HCT116 (cell line): Measurements from ENCODE around the gene APOBEC3G. TPM values are rescaled to one million over a fixed set of nuclear protein-coding genes. Genes with fewer than 3 reads are reported as not detected.

ENCODE experiments used
- ATAC-seq: fragments of 200-7000 bp; cut with Tn5 transposase; 2 replicates; pipeline ENCODE4 v1.9.1; 2020; ENCODE audit warnings: mild to moderate bottlenecking, moderate library complexity
- BruUV-seq: library from RNA; stranded (reverse); fragments of 400-500 nt; replicated peaks from 2 replicates; lab custom pipeline; 2021; lab: Mats Ljungman, UMichigan
- CTCF ChIA-PET: fragments of 300-600 bp; sonication (Branson Sonifier 250); formaldehyde crosslinking; loops from one replicate; lab custom pipeline; 2021; ENCODE audit warnings: antibody characterized with exemption; lab: Charles Lee
- POLR2A ChIA-PET: fragments of 300-600, 350-600 bp; sonication (Branson Sonifier 250); formaldehyde crosslinking; loops from one replicate; lab custom pipeline; 2021; ENCODE audit warnings: antibody characterized with exemption; lab: Charles Lee
- RAD21 ChIA-PET, 2 experiments: fragments of 300-600 bp; sonication (Branson Sonifier 250); formaldehyde crosslinking; loops; one replicate each; lab custom pipeline; 2023; ENCODE audit warnings: low total read pairs in 2 of 2; ENCODE audit not compliant: uncharacterized antibody in 2 of 2, unreplicated experiment in 2 of 2, low non-redundant PET in 1 of 2; lab: Charles Lee
- DNase-seq: peaks from one replicate; pipeline ENCODE4 v3.0.0-alpha.2; 2010; ENCODE audit warnings: low read depth, low spot score
- H2AFZ ChIP-seq: fragments of 200-600 bp; shearing (Covaris generic), sonication (generic); 2 replicates; pipeline ENCODE4 v1.6.1; 2017; ENCODE audit warnings: low read depth, mixed run types, mixed read lengths, antibody characterized with exemption, low read length; ENCODE audit not compliant: poor library complexity, severe bottlenecking
- H3K27ac ChIP-seq: 2 replicates; pipeline ENCODE4 v1.5.1; 2012; ENCODE audit warnings: low read depth, low read length
- H3K27me3 ChIP-seq: fragments of 200-600 bp; sonication (generic); 2 replicates; pipeline ENCODE4 v1.6.1; 2016; ENCODE audit warnings: mixed run types, low read length, mixed read lengths; ENCODE audit not compliant: insufficient read depth
- H3K36me3 ChIP-seq, 2 experiments: fragments of 200-500 bp in 1 of 2; fragments of 200-600 bp in 1 of 2; sonication (Bioruptor generic) in 1 of 2; sonication (generic) in 1 of 2; 2 replicates each; pipeline versions ENCODE4 v1.5.1 to v1.6.1; 2014 to 2016; ENCODE audit warnings: low read length in 2 of 2, inconsistent platforms in 1 of 2, mixed read lengths in 1 of 2, mixed run types in 1 of 2; ENCODE audit not compliant: insufficient read depth in 2 of 2, control insufficient read depth in 1 of 2
- H3K4me1 ChIP-seq, 2 experiments: fragments of 200-600 bp in 1 of 2; sonication (generic) in 1 of 2; 2 replicates each; pipeline versions ENCODE4 v1.5.1 to v1.6.1; 2012 to 2017; ENCODE audit warnings: low read length in 2 of 2, inconsistent platforms in 1 of 2, mild to moderate bottlenecking in 1 of 2, mixed read lengths in 1 of 2, mixed run types in 1 of 2, moderate library complexity in 1 of 2; ENCODE audit not compliant: insufficient read depth in 2 of 2, control insufficient read depth in 1 of 2
- H3K4me2 ChIP-seq: fragments of 200-600 bp; sonication (generic); 2 replicates; pipeline ENCODE4 v1.6.1; 2017; ENCODE audit warnings: mixed run types, low read length, mixed read lengths
- H3K4me3 ChIP-seq, 2 experiments: fragments of 200-600 bp in 1 of 2; sonication (generic) in 1 of 2; replicated peaks in 1 of 2; 2 replicates each; pipeline ENCODE4 v1.5.1; 2011 to 2016; ENCODE audit warnings: low read length in 2 of 2, control low read depth in 1 of 2, low read depth in 1 of 2, mild to moderate bottlenecking in 1 of 2, mixed read lengths in 1 of 2, mixed run types in 1 of 2
- H3K79me2 ChIP-seq: fragments of 200-600 bp; sonication (generic); 2 replicates; pipeline ENCODE4 v1.6.1; 2017; ENCODE audit warnings: mild to moderate bottlenecking, mixed run types, low read length, moderate library complexity, mixed read lengths; ENCODE audit not compliant: insufficient read depth
- H3K9ac ChIP-seq: fragments of 200-600 bp; sonication (generic); 2 replicates; pipeline ENCODE4 v1.6.1; 2016; ENCODE audit warnings: low read length, mixed read lengths
- H3K9me2 ChIP-seq: fragments of 200-600 bp; sonication (generic), shearing (Covaris generic); 2 replicates; pipeline ENCODE4 v1.6.1; 2017; ENCODE audit warnings: mixed run types, mild to moderate bottlenecking, moderate library complexity; ENCODE audit not compliant: insufficient read depth
- H3K9me3 ChIP-seq, 2 experiments: fragments of 200-500 bp in 1 of 2; fragments of 200-600 bp in 1 of 2; sonication (Bioruptor generic) in 1 of 2; sonication (generic) in 1 of 2; 2 replicates each; pipeline ENCODE4 v1.6.1; 2014 to 2017; ENCODE audit warnings: low read length in 2 of 2, mixed read lengths in 2 of 2, inconsistent platforms in 1 of 2, low read depth in 1 of 2, mild to moderate bottlenecking in 1 of 2, mixed run types in 1 of 2, moderate library complexity in 1 of 2; ENCODE audit not compliant: control insufficient read depth in 1 of 2, insufficient read depth in 1 of 2
- H4K20me1 ChIP-seq: fragments of 200-600 bp; sonication (generic), shearing (Covaris generic); 2 replicates; pipeline ENCODE4 v1.6.1; 2017; ENCODE audit warnings: mixed run types, mild to moderate bottlenecking, moderate library complexity; ENCODE audit not compliant: insufficient read depth
- CEBPB ChIP-seq: IDR thresholded peaks from 2 replicates; pipeline ENCODE4 v1.6.1; 2012; ENCODE audit warnings: low read depth
- CTCF ChIP-seq, 3 experiments: fragments of 200-600 bp in 1 of 3; sonication (generic) in 1 of 3; IDR thresholded peaks in 2 of 3; conservative IDR thresholded peaks in 1 of 3; 2 replicates each; pipeline ENCODE4 v1.5.1; 2012 to 2017; ENCODE audit warnings: low read depth in 2 of 3, low read length in 2 of 3, antibody characterized with exemption in 1 of 3, borderline replicate concordance in 1 of 3, control low read depth in 1 of 3, mild to moderate bottlenecking in 1 of 3, mixed read lengths in 1 of 3, mixed run types in 1 of 3, moderate library complexity in 1 of 3; ENCODE audit not compliant: insufficient read depth in 1 of 3
- EZH2 ChIP-seq: fragments of 200-600 bp; sonication (generic); IDR thresholded peaks from 2 replicates; pipeline ENCODE4 v1.6.1; 2017; ENCODE audit warnings: antibody characterized with exemption, mixed run types
- EZH2phosphoT487 ChIP-seq: fragments of 200-600 bp; IDR thresholded peaks from 2 replicates; pipeline ENCODE4 v1.6.1; 2018; ENCODE audit warnings: antibody characterized with exemption, borderline replicate concordance
- POLR2AphosphoS5 ChIP-seq: IDR thresholded peaks from 2 replicates; pipeline ENCODE4 v1.6.1; 2011; ENCODE audit warnings: mild to moderate bottlenecking, low read depth, low read length, moderate library complexity
- RAD21 ChIP-seq: IDR thresholded peaks from 2 replicates; pipeline ENCODE4 v1.6.1; 2012; ENCODE audit warnings: low read depth, mild to moderate bottlenecking
- REST ChIP-seq: IDR thresholded peaks from 2 replicates; pipeline ENCODE4 v1.6.1; 2012; ENCODE audit warnings: low read depth
- SIN3A ChIP-seq: IDR thresholded peaks from 2 replicates; pipeline ENCODE4 v1.6.1; 2012; ENCODE audit warnings: low read depth
- SP1 ChIP-seq: IDR thresholded peaks from 2 replicates; pipeline ENCODE4 v1.6.1; 2012; ENCODE audit warnings: low read depth
- YY1 ChIP-seq: IDR thresholded peaks from 2 replicates; pipeline ENCODE4 v1.6.1; 2011; ENCODE audit warnings: low read length, low read depth, moderate library complexity, mild to moderate bottlenecking; ENCODE audit not compliant: insufficient replicate concordance; ENCODE audit errors: extremely low read depth
- ZFX ChIP-seq: fragments of 450-650 bp; IDR thresholded peaks from 2 replicates; pipeline ENCODE4 v1.6.1; 2017
- intact Hi-C: fragments of 100-400 bp; cut with micrococcal nuclease; formaldehyde crosslinking; loops from 2 replicates; pipeline ENCODE4 v1.10.0; 2022
- total RNA-seq: library from RNA; stranded (reverse); gene quantifications from one replicate; pipeline ENCODE4 v1.2.1, GENCODE V29; 2021; ENCODE audit not compliant: unreplicated experiment

Gene APOBEC3G
- total RNA-seq, 1 experiment from 2014 or later: 0.71 TPM

GRCh38 chr22:39068033-39068785 lies 8.9 kb upstream of the APOBEC3G start:
- ChIA-PET POLR2A (no interaction called here), CTCF (interaction anchor here (0.7 kb wide), 1 partner anchor 54 kb away, joined by 3 read pairs; no protein-coding TSS in a partner anchor), RAD21 (no interaction called here)
- no TSS peak for BruUV-seq
- H4K20me1 ChIP-seq: no peaks in the 10 kb centered on the region
- no peaks in the 10 kb centered on the region for H3K36me3 ChIP-seq
- H3K4me2 ChIP-seq: no peak overlapping the region
- no peaks in the 10 kb centered on the region for H3K9me2 ChIP-seq
- no peak for DNase-seq
- 0 out of 2 replicates have a peak, but pooled peaks have one; percentile 36 for ATAC-seq
- no peaks in the 10 kb centered on the region for H3K27me3 ChIP-seq
- TF ChIP-seq CTCF (IDR thresholded peaks at IDR 0.05 in 2 of 3, conservative IDR thresholded peaks at IDR 0.05 in 1 of 3; ENCODE audit: borderline replicate concordance in 1 of 3, insufficient read depth in 1 of 3, low read depth in 2 of 3, low read length in 2 of 3) (peak in 2 of 3 experiments; percentile 21 to 22; a peak in 2 of 6 replicates), EZH2 (no peak)
- H2AFZ ChIP-seq: no peak overlapping the region
- H3K27ac ChIP-seq: no peak overlapping the region
- no peaks in the 10 kb centered on the region for H3K79me2 ChIP-seq
- H3K9ac ChIP-seq: no peak overlapping the region
- intact Hi-C loops: no loop called here
- H3K4me3 ChIP-seq: no peak overlapping the region
- H3K4me1 ChIP-seq: peaks cover 6 to 8% of the 10 kb centered on the region in 2 experiments; a peak in 2 of 4 replicates
- no peaks in the 10 kb centered on the region for H3K9me3 ChIP-seq

GRCh38 chr22:39070186-39070585 lies 6.9 kb upstream of the APOBEC3G start:
- Histone ChIP-seq H4K20me1 (no peaks in the 10 kb centered on the region), H3K4me1 (peaks cover 6 to 8% of the 10 kb centered on the region in 2 experiments; a peak in 2 of 4 replicates), H3K9me2 (no peaks in the 10 kb centered on the region), H3K27me3 (no peaks in the 10 kb centered on the region), H3K4me3 (no peak overlapping the region), H3K4me2 (no peak overlapping the region), H3K27ac (no peak overlapping the region), H3K79me2 (no peaks in the 10 kb centered on the region), H3K9ac (no peak overlapping the region), H3K9me3 (no peaks in the 10 kb centered on the region), H3K36me3 (no peaks in the 10 kb centered on the region), H2AFZ (no peak overlapping the region)
- DNase-seq (no peak), ATAC-seq (no peak)
- ChIA-PET POLR2A (no interaction called here), CTCF (no interaction called here), RAD21 (no interaction called here)
- BruUV-seq: no TSS peak
- intact Hi-C loops: no loop called here
- TF ChIP-seq SIN3A (no peak), ZFX (no peak), EZH2phosphoT487 (no peak), EZH2 (no peak), SP1 (no peak), YY1 (no peak), POLR2AphosphoS5 (no peak), CEBPB (no peak), RAD21 (no peak), REST (no peak)
